GM11168 (cell line): ENCODE measurements around the gene SCGB1A1.
"Not testable (repeated sequence)": the region's sequence is repeated elsewhere in the genome, so short reads cannot be mapped to it uniquely, and the experiment has no call there.

Experiments
- in situ Hi-C: fragments of 300-500 bp; cut with MboI; formaldehyde crosslinking; loops from one replicate; pipeline ENCODE4 v1.12.0; 2022; ENCODE audit warnings: low sequenced_read_pairs; ENCODE audit not compliant: unreplicated experiment

Gene SCGB1A1

GRCh38 chr11:62444835-62445234 is 26.0 kb downstream of the SCGB1A1 start:
- in situ Hi-C loops: no loop called here

DNA sequence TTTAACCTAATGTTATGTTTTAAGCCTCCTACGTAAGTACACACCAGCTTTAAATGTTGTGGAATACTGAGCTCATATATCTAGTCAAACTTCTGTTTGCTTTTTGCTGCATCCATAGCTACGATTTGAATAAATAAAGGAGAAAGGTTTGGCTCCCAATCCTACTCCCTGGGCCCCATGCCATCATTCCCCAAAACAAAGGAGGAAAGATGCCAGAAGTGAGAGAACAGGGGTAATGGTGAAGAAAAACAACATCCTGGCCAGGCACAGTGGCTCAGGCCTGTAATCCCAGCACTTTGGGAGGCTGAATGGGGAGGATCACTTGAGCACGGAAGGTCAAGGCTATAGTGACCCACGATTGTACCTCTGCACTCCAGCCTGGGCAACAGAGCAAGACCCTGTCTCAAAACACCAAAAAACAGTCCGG is 26.5 kb downstream of the SCGB1A1 start:
- in situ Hi-C loops: no loop called here

GRCh38 chr11:62446091-62446490 is 27.3 kb downstream of the SCGB1A1 start:
- in situ Hi-C loops: no loop called here

- in situ Hi-C loops: no loop called here
These were observed 30.6 kb downstream of the SCGB1A1 start for GRCh38 chr11:62449451-62449851.

GRCh38 chr11:62449912-62450311 is 31.1 kb downstream of the SCGB1A1 start:
- in situ Hi-C loops: not testable (repeated sequence)

DNA sequence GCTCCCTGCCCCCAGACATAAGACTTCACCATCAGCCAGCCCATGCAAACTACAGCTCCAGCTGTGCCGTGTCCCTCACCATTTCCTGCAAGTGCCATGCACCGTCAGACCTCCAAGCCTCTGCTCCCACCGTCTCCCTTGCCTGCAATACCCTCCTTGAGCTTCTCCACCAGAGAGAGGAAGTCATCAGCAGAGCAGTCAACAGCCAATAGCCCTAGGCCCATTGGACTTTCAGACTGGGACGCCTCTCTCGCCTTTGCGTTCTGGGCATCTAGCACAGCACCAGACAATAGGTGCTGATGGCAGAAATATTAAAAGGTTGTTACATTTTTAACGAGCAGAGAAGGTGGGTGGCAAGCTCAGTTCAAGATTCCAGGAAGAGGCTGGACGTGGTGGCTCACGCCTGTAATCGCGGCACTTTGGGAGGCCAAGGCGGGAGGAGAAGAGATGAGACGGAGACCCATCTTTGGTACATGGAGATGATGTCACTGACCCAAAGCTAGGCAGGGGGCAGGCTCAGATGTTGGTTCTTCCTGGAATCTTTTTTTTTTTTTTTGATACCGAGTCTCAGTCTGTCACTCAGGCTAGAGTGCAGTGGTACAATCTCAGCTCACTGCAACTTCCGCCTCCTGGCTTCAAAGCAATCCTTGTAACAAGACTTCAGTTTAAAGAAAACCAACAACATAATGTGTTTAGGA is 31.9 kb downstream of the SCGB1A1 start:
- in situ Hi-C loops: no loop called here

DNA sequence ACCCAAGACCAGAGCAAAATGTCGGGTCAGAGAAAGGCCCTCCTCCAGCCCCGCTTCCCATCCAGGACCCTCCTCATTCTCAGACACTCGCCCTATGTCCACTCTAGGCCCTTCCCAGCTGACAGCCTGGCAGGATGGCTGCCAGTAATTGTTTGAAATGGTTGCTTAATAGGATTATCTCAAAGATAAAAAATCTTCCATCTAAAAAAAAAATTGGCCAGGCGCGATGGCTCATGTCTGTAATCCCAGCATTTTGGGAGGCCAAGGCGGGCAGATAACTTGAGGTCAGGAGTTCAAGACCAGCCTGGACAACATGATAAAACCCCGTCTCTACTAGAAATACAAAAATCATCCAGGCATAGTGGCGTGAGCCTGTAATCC is 32.4 kb downstream of the SCGB1A1 start:
- in situ Hi-C loops: no loop called here

- in situ Hi-C loops: no loop called here
These were observed 33.4 kb downstream of the SCGB1A1 start for GRCh38 chr11:62452261-62452660.

GRCh38 chr11:62452839-62453468 is 34.1 kb downstream of the SCGB1A1 start:
- in situ Hi-C loops: no loop called here

- in situ Hi-C loops: no loop called here
These were observed 37.8 kb downstream of the SCGB1A1 start for GRCh38 chr11:62456630-62457029.

DNA sequence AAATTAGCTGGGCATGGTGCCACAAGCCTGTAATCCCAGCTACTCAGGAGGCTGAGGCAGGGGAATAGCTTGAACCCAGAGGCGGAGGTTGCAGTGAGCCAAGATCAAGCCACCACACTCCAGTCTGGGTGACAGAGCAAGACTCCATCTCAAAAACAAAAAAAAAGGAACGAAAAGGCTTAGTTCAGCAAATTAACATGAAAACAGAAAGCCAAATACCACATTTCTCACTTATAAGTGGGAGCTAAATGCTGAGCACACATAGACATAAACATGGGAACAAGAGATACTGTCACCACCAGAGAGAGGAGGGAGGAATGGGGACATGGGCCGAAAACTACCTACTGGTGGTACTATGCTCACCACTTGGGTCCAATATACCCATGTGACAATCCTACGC is 38.6 kb downstream of the SCGB1A1 start:
- in situ Hi-C loops: no loop called here

DNA sequence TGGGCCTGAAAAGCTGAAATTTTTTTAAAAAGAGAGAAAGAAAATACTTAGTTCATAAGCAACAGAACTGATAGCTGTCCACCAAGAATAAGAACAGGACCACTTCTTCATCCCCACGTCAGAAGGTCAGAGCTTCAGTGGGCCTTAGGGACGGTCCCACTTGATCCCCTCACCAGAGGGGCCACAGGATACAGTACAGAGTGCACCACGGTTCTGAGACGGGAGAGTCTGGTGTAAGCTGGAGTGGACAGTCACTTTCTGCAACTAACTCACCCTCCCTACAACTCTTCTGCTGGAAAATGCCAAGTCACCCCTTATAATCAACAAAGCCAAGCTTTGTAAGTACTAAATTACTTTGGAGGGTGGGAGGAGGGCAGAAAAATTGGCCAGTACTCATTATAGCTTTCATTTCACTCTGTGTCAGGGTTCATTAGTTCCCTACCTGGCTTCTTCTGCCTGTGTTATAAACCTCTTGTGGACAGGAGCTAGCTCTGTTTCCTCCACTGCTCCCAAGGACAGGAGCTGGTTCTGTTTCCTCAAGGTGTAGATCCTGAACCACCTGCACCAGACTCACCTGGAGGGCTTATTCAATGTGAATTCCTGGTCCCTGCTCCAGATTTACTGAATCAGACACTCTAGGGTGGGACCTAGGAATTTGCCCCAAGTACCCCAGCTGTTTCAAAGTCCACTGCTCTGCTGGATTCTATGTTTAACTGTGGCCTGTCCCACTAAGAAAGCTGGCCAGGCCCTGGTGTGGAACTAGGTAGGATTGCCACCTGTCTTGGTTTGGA is 39.6 kb downstream of the SCGB1A1 start:
- in situ Hi-C loops: no loop called here

DNA sequence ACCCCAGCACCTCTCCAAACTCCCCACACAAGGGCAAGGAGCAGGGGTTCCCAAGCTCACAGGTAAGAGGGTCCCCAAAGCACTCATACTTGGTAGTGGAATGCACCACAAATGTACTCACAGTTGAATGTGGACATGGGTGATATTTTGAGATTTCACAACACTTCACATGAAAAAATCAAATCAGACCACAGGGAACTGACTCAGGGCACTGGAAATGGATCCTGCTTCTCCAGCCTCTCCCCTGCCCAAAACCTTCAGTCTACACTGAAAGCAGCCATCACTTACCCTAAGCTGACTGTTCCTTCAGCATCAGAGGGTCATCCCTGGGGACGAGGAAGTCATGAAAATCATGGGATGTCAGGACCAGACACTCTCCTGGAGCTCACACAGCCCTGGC is 40.2 kb downstream of the SCGB1A1 start:
- in situ Hi-C loops: no loop called here

- in situ Hi-C loops: no loop called here
These were observed 43.1 kb downstream of the SCGB1A1 start for GRCh38 chr11:62461740-62462507.

DNA sequence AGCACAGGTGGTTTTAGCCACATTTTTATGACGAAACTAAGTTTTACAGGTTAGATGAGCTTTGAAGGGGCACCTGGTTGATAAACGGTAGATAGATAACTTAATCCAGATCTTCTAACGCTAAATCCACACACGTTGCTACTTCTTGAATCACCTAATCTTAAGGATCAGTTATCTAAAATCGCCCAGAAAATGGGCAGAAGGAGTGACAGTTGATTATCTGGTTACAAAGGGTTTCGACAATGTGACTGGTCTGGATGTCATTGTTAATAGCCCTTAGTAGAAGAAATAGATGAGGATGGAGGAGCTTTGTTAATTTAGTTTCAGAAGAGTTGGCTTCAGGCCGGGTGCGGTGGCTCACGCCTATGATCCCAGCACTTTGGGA is 43.7 kb downstream of the SCGB1A1 start:
- in situ Hi-C loops: no loop called here

GRCh38 chr11:62463121-62463542 is 44.3 kb downstream of the SCGB1A1 start:
- in situ Hi-C loops: no loop called here

- in situ Hi-C loops: no loop called here
These were observed 45.8 kb downstream of the SCGB1A1 start for GRCh38 chr11:62464655-62465054.

DNA sequence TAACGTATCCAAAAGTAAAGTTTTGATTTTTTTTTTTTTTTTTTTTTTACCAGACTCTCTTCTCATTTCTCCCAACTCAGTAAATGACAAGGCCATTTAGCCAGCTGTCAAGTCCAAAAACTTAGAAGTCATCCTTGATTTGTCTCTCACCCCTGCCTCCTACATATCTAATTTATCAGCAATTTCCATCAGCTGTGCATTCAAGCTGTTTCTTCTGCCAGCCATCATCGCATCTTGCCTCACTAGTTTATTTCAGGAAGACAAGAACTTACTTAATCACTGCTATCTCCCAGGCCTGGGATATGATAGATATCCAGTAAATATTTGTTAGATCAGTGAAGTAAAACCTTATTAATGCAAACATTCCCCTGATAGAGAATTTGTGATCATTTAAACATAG is 47.6 kb downstream of the SCGB1A1 start:
- in situ Hi-C loops: no loop called here

GRCh38 chr11:62468577-62468976 is 49.7 kb downstream of the SCGB1A1 start:
- in situ Hi-C loops: no loop called here

- in situ Hi-C loops: no loop called here
These were observed 52.8 kb downstream of the SCGB1A1 start for GRCh38 chr11:62471603-62472002.
